Endothelial cell of umbilical vein (primary cell): ENCODE measurements around the gene FLT3. TPM values are rescaled to one million over a fixed set of nuclear protein-coding genes. Genes with fewer than 3 reads are reported as not detected.
A peak's percentile ranks its signal among the peaks of the same experiment; 100 is the strongest.

ENCODE experiments used
- BruUV-seq: library from RNA; stranded (reverse); fragments of 400-500 nt; replicated peaks from 2 replicates; lab custom pipeline; 2021; lab: Mats Ljungman, UMichigan
- CTCF ChIA-PET: fragments of 300-600, 350-600 bp; sonication (Branson Sonifier 250); formaldehyde crosslinking; loops from one replicate; lab custom pipeline; 2021; ENCODE audit warnings: antibody characterized with exemption, inconsistent platforms; lab: Charles Lee
- POLR2A ChIA-PET: fragments of 300-600, 350-600 bp; sonication (Branson Sonifier 250); formaldehyde crosslinking; loops from one replicate; lab custom pipeline; 2021; ENCODE audit warnings: antibody characterized with exemption, inconsistent platforms; lab: Charles Lee
- DNase-seq: peaks from one replicate; pipeline ENCODE4 v3.0.0-alpha.2; 2011; ENCODE audit warnings: low read depth, low spot score
- FAIRE-seq: peaks from 2 replicates; lab custom pipeline; 2011; peaks lifted over from hg19 to GRCh38; lab: Jason Lieb, UNC
- H2AFZ ChIP-seq: 2 replicates; pipeline ENCODE4 v1.6.0; 2012; ENCODE audit warnings: low read depth, low read length, control low read depth, inconsistent platforms
- H3K27ac ChIP-seq: 2 replicates; pipeline ENCODE4 v1.5.1; 2011; ENCODE audit warnings: low read depth, mild to moderate bottlenecking, control low read depth, low read length, moderate library complexity; ENCODE audit not compliant: insufficient read depth
- H3K27me3 ChIP-seq, 2 experiments: 2 replicates each; pipeline versions ENCODE4 v1.6.0 to v1.6.1; 2011; ENCODE audit warnings: low read length in 2 of 2, mixed read lengths in 1 of 2; ENCODE audit not compliant: control insufficient read depth in 2 of 2, insufficient read depth in 2 of 2
- H3K36me3 ChIP-seq, 2 experiments: 2 replicates in 1 of 2; 3 replicates in 1 of 2; pipeline ENCODE4 v1.5.1; 2011; ENCODE audit warnings: low read length in 2 of 2, mild to moderate bottlenecking in 1 of 2, moderate library complexity in 1 of 2; ENCODE audit not compliant: control insufficient read depth in 2 of 2, insufficient read depth in 2 of 2; ENCODE audit errors: extremely low read depth in 1 of 2
- H3K4me1 ChIP-seq: 3 replicates; pipeline ENCODE4 v1.5.1; 2011; ENCODE audit warnings: mild to moderate bottlenecking, low read length; ENCODE audit not compliant: control insufficient read depth, insufficient read depth; ENCODE audit errors: extremely low read depth
- H3K4me2 ChIP-seq: 2 replicates; pipeline ENCODE4 v1.6.1; 2011; ENCODE audit warnings: low read length, control low read depth, mixed read lengths; ENCODE audit not compliant: insufficient read depth
- H3K4me3 ChIP-seq, 3 experiments: fragments of 200-600 bp in 1 of 3; sonication (generic), shearing (Covaris generic) in 1 of 3; replicated peaks in 1 of 3; 2 replicates each; pipeline ENCODE4 v1.5.1; 2011 to 2016; ENCODE audit warnings: control low read depth in 3 of 3, low read length in 3 of 3, mild to moderate bottlenecking in 2 of 3, inconsistent platforms in 1 of 3, low read depth in 1 of 3, moderate library complexity in 1 of 3; ENCODE audit not compliant: insufficient read depth in 1 of 3
- H3K79me2 ChIP-seq: 2 replicates; pipeline ENCODE4 v1.6.0; 2012; ENCODE audit warnings: low read length, inconsistent platforms; ENCODE audit not compliant: control insufficient read depth, insufficient read depth
- H3K9ac ChIP-seq: replicated peaks from 2 replicates; pipeline ENCODE3; 2011; ENCODE audit warnings: low read length, control low read depth; ENCODE audit not compliant: insufficient read depth; ENCODE audit errors: extremely low read depth
- H3K9me1 ChIP-seq: replicated peaks from 3 replicates; pipeline ENCODE4 v1.6.0; 2011; ENCODE audit warnings: mild to moderate bottlenecking, low read length; ENCODE audit not compliant: control insufficient read depth, insufficient read depth; ENCODE audit errors: extremely low read depth
- H3K9me3 ChIP-seq: replicated peaks from 2 replicates; pipeline ENCODE4 v1.5.1; 2012; ENCODE audit warnings: low read length, inconsistent platforms; ENCODE audit not compliant: control insufficient read depth, insufficient read depth
- H4K20me1 ChIP-seq: replicated peaks from 2 replicates; pipeline ENCODE3; 2011; ENCODE audit warnings: mild to moderate bottlenecking, low read length; ENCODE audit not compliant: control insufficient read depth, insufficient read depth; ENCODE audit errors: extremely low read depth
- CTCF ChIP-seq, 2 donors: IDR thresholded peaks; 1 replicate in 1 of 2; 2 replicates in 1 of 2; pipeline ENCODE4 v1.5.1; 2011; ENCODE audit warnings: low read length in 2 of 2, mild to moderate bottlenecking in 2 of 2, moderate library complexity in 2 of 2, control low read depth in 1 of 2, inconsistent platforms in 1 of 2, low read depth in 1 of 2; ENCODE audit not compliant: insufficient read depth in 1 of 2; ENCODE audit errors: extremely low read depth in 1 of 2
- EZH2 ChIP-seq: IDR thresholded peaks from 2 replicates; pipeline ENCODE4 v1.6.1; 2012; ENCODE audit warnings: borderline replicate concordance, low read depth, mild to moderate bottlenecking, moderate library complexity, low read length, inconsistent platforms; ENCODE audit not compliant: severe bottlenecking
- FOS ChIP-seq: IDR thresholded peaks from 2 replicates; pipeline ENCODE4 v1.6.1; 2011; ENCODE audit warnings: mild to moderate bottlenecking, low read length, moderate library complexity, borderline replicate concordance; ENCODE audit not compliant: insufficient read depth
- GATA2 ChIP-seq: IDR thresholded peaks from 2 replicates; pipeline ENCODE4 v1.7.0; 2011; ENCODE audit warnings: low read depth, mild to moderate bottlenecking, moderate library complexity, mixed read lengths, low read length; ENCODE audit not compliant: insufficient read length, insufficient read depth
- JUN ChIP-seq: IDR thresholded peaks from 2 replicates; pipeline ENCODE4 v1.6.1; 2011; ENCODE audit warnings: borderline replicate concordance, low read depth; ENCODE audit not compliant: insufficient read length, insufficient read depth
- MYC ChIP-seq: IDR thresholded peaks from one replicate; pipeline ENCODE4 v1.6.1; 2011; ENCODE audit warnings: mild to moderate bottlenecking, low read depth, low read length
- POLR2A ChIP-seq: IDR thresholded peaks from 2 replicates; pipeline ENCODE4 v1.6.1; 2012; ENCODE audit warnings: low read depth, mild to moderate bottlenecking, control low read depth, low read length
- POLR2AphosphoS5 ChIP-seq: IDR thresholded peaks from 2 replicates; pipeline ENCODE4 v1.6.1; 2012; ENCODE audit warnings: low read depth, mild to moderate bottlenecking, control low read depth, low read length, moderate library complexity; ENCODE audit not compliant: insufficient read depth
- dilution Hi-C: fragments of 300-500 bp; cut with MboI; formaldehyde crosslinking; loops from one replicate; pipeline ENCODE4 v1.15.0; 2019; ENCODE audit warnings: low sequenced_read_pairs; ENCODE audit not compliant: extremely low pct_ligation_motif_present
- intact Hi-C: fragments of 100-400 bp; cut with micrococcal nuclease; formaldehyde crosslinking; loops from one replicate; pipeline ENCODE4 v1.10.0; 2022
- polyA plus RNA-seq, 4 experiments: library from polyadenylated mRNA; depleted of rRNA in 3 of 4; stranded (reverse) in 3 of 4; unstranded in 1 of 4; fragments of >200 nt; gene quantifications; 2 replicates each; pipeline versions ENCODE4 v1.2.1 to v1.2.3, GENCODE V29; 2011 to 2012; ENCODE audit warnings: missing spikeins in 1 of 4
- total RNA-seq: library from RNA; stranded (reverse); gene quantifications from 2 replicates; pipeline ENCODE4 v1.2.3, GENCODE V29; 2021
- TF ChIP-seq, protein P1 (sequence below): IDR thresholded peaks from 2 replicates; pipeline ENCODE4 v1.6.1; 2011; ENCODE audit not compliant: insufficient read depth, insufficient read length

FLT3 gene
- total and polyA plus RNA-seq, 2 donors (not counting 3 experiments of a cell fraction or from before 2014, with no cell fraction given), result 0.03 TPM; not detected in 1

- peak; percentile 67 for TF ChIP-seq EZH2
- TF ChIP-seq POLR2A, result no peak
- CTCF ChIA-PET, result interaction anchor here (0.8 to 3.3 kb wide), 5 partner anchors 11 to 144 kb away, joined by 3 to 11 read pairs (median 3); no protein-coding TSS in a partner anchor
- Histone ChIP-seq H3K4me2 (no peak overlapping the region), H3K4me3 (no peak overlapping the region), H3K9ac (no peak overlapping the region), H3K4me1 (no peaks in the 10 kb centered on the region), H3K36me3 (no peaks in the 10 kb centered on the region), H3K27ac (no peak overlapping the region), H4K20me1 (no peaks in the 10 kb centered on the region), H3K79me2 (no peaks in the 10 kb centered on the region), H3K9me3 (no peaks in the 10 kb centered on the region), H2AFZ (no peak overlapping the region), H3K9me1 (no peaks in the 10 kb centered on the region), H3K27me3 (peaks cover 87 to 99% of the 10 kb centered on the region in 2 experiments)
- POLR2A ChIA-PET, result no interaction called here
- no TSS peak for BruUV-seq
- intact Hi-C loops, result no loop called here
- DNase-seq (no peak), FAIRE-seq (no peak)
- dilution Hi-C loops, result no loop called here
Observed at GRCh38 chr13:27970382-27971235, 129.8 kb downstream of the FLT3 start.

- Histone ChIP-seq H3K4me2 (no peak overlapping the region), H3K79me2 (no peaks in the 10 kb centered on the region), H3K27me3 (peaks cover 88 to 99% of the 10 kb centered on the region in 2 experiments), H3K4me1 (no peaks in the 10 kb centered on the region), H4K20me1 (no peaks in the 10 kb centered on the region), H3K9me3 (no peaks in the 10 kb centered on the region), H3K4me3 (no peak overlapping the region), H2AFZ (no peak overlapping the region), H3K9me1 (no peaks in the 10 kb centered on the region), H3K36me3 (no peaks in the 10 kb centered on the region), H3K9ac (no peak overlapping the region), H3K27ac (no peak overlapping the region)
- no TSS peak for BruUV-seq
- FAIRE-seq (no peak), DNase-seq (no peak)
- POLR2A ChIA-PET, result no interaction called here
- dilution Hi-C loops (no loop called here), intact Hi-C loops (no loop called here)
- TF ChIP-seq FOS (no peak), GATA2 (no peak), POLR2AphosphoS5 (no peak), POLR2A (no peak), CTCF (IDR thresholded peaks at IDR 0.05; ENCODE audit: extremely low read depth in 1 of 2, insufficient read depth in 1 of 2, low read depth in 1 of 2, low read length in 2 of 2) (no peak), MYC (no peak), EZH2 (no peak), JUN (no peak)
- TF ChIP-seq, protein P1, sequence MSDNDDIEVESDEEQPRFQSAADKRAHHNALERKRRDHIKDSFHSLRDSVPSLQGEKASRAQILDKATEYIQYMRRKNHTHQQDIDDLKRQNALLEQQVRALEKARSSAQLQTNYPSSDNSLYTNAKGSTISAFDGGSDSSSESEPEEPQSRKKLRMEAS, result no peak
- CTCF ChIA-PET, result interaction anchor here (0.8 to 1.1 kb wide), 3 partner anchors 11 to 143 kb away, joined by 3 read pairs; no protein-coding TSS in a partner anchor
Observed at GRCh38 chr13:27969866-27970229, 130.5 kb downstream of the FLT3 start.
